ENCODE results near the gene APBA3.

The APBA3 gene

GRCh38 chr19:3761382-3762129, at the start of gene APBA3:
Gene APBA3 (minus strand): TSS chr19:3761692. CDS start chr19:3760264, 1,428 bp downstream.
- Histone ChIP-seq H3K4me3 (ENCODE audit: low read length) (peak within 1 kb of the TSS; percentile 97), H3K9me3 (ENCODE audit: control insufficient read depth, low read length) (no peaks in the 10 kb centered on the region), H3K9ac (ENCODE audit: low read length) (peak within 1 kb of the TSS; percentile 98), H3K36me3 (ENCODE audit: control insufficient read depth, insufficient read depth, low read length, severe bottlenecking) (peaks cover 7% of the 10 kb centered on the region), H3K4me1 (ENCODE audit: control insufficient read depth, insufficient read depth, low read length) (peaks cover 16% of the 10 kb centered on the region), H3K27me3 (replicated peaks; ENCODE audit: control insufficient read depth, insufficient read depth, low read length) (no peaks in the 10 kb centered on the region)
- peak; percentile 97 for DNase-seq (ENCODE audit: low read depth)

GRCh38 chr19:3810708-3811355, 49.3 kb upstream of the APBA3 start:
- H3K36me3 ChIP-seq (ENCODE audit: control insufficient read depth, insufficient read depth, low read length, severe bottlenecking) = no peaks in the 10 kb centered on the region
- H3K9ac ChIP-seq (ENCODE audit: low read length) = no peak overlapping the region
- H3K4me1 ChIP-seq (ENCODE audit: control insufficient read depth, insufficient read depth, low read length) = no peaks in the 10 kb centered on the region
- H3K4me3 ChIP-seq (ENCODE audit: low read length) = no peak overlapping the region
- H3K27me3 ChIP-seq (replicated peaks; ENCODE audit: control insufficient read depth, insufficient read depth, low read length) = peaks cover 25% of the 10 kb centered on the region
- H3K9me3 ChIP-seq (ENCODE audit: control insufficient read depth, low read length) = no peaks in the 10 kb centered on the region
- no peak for DNase-seq (ENCODE audit: low read depth)

DNA sequence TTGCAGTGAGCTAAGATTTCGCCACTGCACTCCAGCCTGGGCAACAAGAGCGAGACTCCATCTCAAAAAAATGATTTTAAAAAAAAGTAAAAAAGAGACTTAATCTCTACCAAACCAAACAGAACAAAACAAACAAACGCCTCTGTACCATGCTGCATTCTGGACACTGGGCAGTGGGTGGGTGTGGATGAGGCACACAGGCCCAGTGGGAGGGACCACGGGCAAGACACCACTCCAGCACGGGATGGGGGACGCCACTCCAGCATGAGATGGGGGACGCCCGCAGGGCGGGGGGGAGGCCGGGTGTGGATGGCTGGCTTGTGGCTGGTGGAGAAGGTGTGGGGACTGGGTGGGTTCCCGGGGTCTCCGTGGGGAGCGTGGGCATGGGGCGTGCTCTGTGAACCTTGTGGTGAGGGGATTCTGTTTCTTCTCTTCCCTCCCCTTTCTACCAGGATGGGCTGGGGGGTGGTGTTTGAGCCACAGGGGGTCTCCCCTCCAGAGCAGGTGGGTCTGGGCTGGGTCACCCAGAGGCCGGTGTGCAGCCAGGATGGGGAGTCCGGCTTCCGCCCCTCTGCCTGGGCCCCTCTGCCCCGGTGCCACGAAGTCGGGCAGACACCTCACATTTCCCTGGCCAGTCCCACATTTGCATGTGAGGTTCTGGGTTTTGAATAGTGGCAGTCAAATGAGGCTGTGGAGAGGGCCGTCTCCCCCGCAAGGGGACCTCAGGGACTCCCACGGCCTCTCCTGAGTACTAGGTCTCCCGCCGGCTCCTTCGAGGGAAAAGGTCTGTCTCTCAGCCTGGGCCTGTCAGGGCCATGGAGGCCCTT, 48.6 kb upstream of the APBA3 start:
- H3K9ac ChIP-seq (ENCODE audit: low read length) = no peak overlapping the region
- no peaks in the 10 kb centered on the region for H3K4me1 ChIP-seq (ENCODE audit: control insufficient read depth, insufficient read depth, low read length)
- no peak for DNase-seq (ENCODE audit: low read depth)
- no peak overlapping the region for H3K4me3 ChIP-seq (ENCODE audit: low read length)
- H3K36me3 ChIP-seq (ENCODE audit: control insufficient read depth, insufficient read depth, low read length, severe bottlenecking) = no peaks in the 10 kb centered on the region
- no peaks in the 10 kb centered on the region for H3K9me3 ChIP-seq (ENCODE audit: control insufficient read depth, low read length)
- H3K27me3 ChIP-seq (replicated peaks; ENCODE audit: control insufficient read depth, insufficient read depth, low read length) = peaks cover 25% of the 10 kb centered on the region

DNA sequence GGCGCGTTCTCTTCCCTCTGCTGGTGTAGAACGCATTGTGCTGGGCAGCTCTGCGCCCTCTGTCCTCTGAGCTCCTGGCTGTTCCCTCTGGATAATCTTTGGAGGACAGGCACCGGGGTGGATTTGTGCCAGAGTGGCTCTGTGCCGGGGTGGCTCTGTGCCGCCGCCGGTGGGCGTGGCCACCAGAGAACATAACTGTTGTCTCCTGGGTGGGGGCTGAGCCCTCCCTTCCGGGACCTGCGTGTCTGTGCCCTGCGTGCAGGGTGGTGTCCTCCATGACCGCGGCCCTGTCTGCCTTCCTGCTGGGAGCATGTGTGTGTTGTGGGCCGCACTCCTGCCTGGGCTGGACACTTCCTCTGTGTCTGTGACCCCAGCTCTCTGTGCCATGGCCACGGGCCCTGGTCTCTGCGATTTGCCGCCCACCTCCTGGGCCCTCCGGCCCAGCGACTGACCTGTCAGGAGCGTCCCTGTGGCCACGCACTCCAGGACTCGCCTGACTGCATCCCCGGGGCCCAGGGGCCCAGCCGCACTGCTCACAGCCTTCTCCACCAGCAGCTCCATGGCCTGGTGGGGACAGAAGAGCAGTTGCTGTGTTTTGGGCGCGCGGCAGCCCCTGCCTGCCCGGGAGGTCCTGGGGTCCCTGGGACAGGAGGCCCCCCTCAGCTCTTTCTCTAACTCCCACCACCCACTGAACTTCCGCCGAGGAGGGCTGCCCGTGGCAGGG, 47.1 kb upstream of the APBA3 start:
- no peak for DNase-seq (ENCODE audit: low read depth)
- Histone ChIP-seq H3K4me3 (ENCODE audit: low read length) (no peak overlapping the region), H3K27me3 (replicated peaks; ENCODE audit: control insufficient read depth, insufficient read depth, low read length) (peaks cover 25% of the 10 kb centered on the region), H3K9ac (ENCODE audit: low read length) (no peak overlapping the region), H3K9me3 (ENCODE audit: control insufficient read depth, low read length) (no peaks in the 10 kb centered on the region), H3K4me1 (ENCODE audit: control insufficient read depth, insufficient read depth, low read length) (no peaks in the 10 kb centered on the region), H3K36me3 (ENCODE audit: control insufficient read depth, insufficient read depth, low read length, severe bottlenecking) (no peaks in the 10 kb centered on the region)

GRCh38 chr19:3807574-3808354, 46.3 kb upstream of the APBA3 start:
- Histone ChIP-seq H3K36me3 (ENCODE audit: control insufficient read depth, insufficient read depth, low read length, severe bottlenecking) (no peaks in the 10 kb centered on the region), H3K4me1 (ENCODE audit: control insufficient read depth, insufficient read depth, low read length) (no peaks in the 10 kb centered on the region), H3K9me3 (ENCODE audit: control insufficient read depth, low read length) (no peaks in the 10 kb centered on the region), H3K27me3 (replicated peaks; ENCODE audit: control insufficient read depth, insufficient read depth, low read length) (peaks cover 21% of the 10 kb centered on the region), H3K9ac (ENCODE audit: low read length) (no peak overlapping the region), H3K4me3 (ENCODE audit: low read length) (no peak overlapping the region)
- DNase-seq (ENCODE audit: low read depth) = no peak

- H3K27me3 ChIP-seq (replicated peaks; ENCODE audit: control insufficient read depth, insufficient read depth, low read length) = peaks cover 21% of the 10 kb centered on the region
- DNase-seq (ENCODE audit: low read depth) = no peak
- H3K9me3 ChIP-seq (ENCODE audit: control insufficient read depth, low read length) = no peaks in the 10 kb centered on the region
- no peak overlapping the region for H3K4me3 ChIP-seq (ENCODE audit: low read length)
- no peaks in the 10 kb centered on the region for H3K4me1 ChIP-seq (ENCODE audit: control insufficient read depth, insufficient read depth, low read length)
- no peaks in the 10 kb centered on the region for H3K36me3 ChIP-seq (ENCODE audit: control insufficient read depth, insufficient read depth, low read length, severe bottlenecking)
- H3K9ac ChIP-seq (ENCODE audit: low read length) = no peak overlapping the region
These were observed 45.6 kb upstream of the APBA3 start for GRCh38 chr19:3807131-3807480.

DNA sequence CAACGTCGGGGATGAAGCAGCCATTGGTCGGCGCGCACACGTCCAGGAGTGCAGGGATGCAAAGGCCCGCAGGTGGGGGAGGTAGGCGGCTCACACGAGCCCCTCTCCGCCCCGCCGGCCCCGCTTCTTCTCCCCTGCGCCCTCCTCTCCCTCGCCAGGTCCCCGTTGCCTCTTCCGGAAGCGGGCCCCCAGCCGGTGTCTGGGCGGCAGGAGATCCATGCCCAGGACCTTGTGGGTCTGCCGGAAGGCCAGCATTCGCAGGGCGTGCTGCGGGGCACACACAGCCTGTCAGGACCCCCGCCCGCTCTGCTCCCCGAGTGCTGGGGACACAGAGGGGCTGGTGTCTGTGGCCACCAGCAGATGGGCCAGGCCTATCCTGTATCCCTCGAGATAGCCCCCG, 44.4 kb upstream of the APBA3 start:
- Histone ChIP-seq H3K36me3 (ENCODE audit: control insufficient read depth, insufficient read depth, low read length, severe bottlenecking) (no peaks in the 10 kb centered on the region), H3K4me1 (ENCODE audit: control insufficient read depth, insufficient read depth, low read length) (no peaks in the 10 kb centered on the region), H3K9me3 (ENCODE audit: control insufficient read depth, low read length) (no peaks in the 10 kb centered on the region), H3K27me3 (replicated peaks; ENCODE audit: control insufficient read depth, insufficient read depth, low read length) (peaks cover 32% of the 10 kb centered on the region), H3K9ac (ENCODE audit: low read length) (no peak overlapping the region), H3K4me3 (ENCODE audit: low read length) (no peak overlapping the region)
- no peak for DNase-seq (ENCODE audit: low read depth)

- H3K36me3 ChIP-seq (ENCODE audit: control insufficient read depth, insufficient read depth, low read length, severe bottlenecking) = no peaks in the 10 kb centered on the region
- H3K4me1 ChIP-seq (ENCODE audit: control insufficient read depth, insufficient read depth, low read length) = no peaks in the 10 kb centered on the region
- no peak overlapping the region for H3K4me3 ChIP-seq (ENCODE audit: low read length)
- H3K9me3 ChIP-seq (ENCODE audit: control insufficient read depth, low read length) = no peaks in the 10 kb centered on the region
- DNase-seq (ENCODE audit: low read depth) = no peak
- H3K27me3 ChIP-seq (replicated peaks; ENCODE audit: control insufficient read depth, insufficient read depth, low read length) = peaks cover 25% of the 10 kb centered on the region
- H3K9ac ChIP-seq (ENCODE audit: low read length) = no peak overlapping the region
These were observed 42.9 kb upstream of the APBA3 start for GRCh38 chr19:3804429-3804828.

DNA sequence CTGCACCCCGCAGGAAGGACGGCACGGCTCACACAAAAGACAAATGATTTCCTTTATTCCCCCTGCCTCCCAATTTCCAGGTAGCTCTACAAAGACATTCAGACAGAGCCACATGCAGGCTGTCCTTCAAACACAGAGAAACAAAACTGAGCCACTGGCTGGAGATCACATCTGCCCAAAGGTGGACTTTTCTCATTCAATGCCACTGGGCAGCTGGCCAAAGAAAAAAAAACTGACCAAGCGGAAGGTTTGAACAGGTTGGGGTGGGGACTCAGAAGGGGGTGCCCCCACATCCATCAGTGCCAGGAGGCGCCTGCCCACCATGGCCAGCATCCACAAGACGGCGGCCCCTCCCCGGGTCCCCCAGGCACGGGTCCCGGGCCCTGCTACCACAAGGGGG, 42.5 kb upstream of the APBA3 start:
- H3K9ac ChIP-seq (ENCODE audit: low read length) = no peak overlapping the region
- H3K9me3 ChIP-seq (ENCODE audit: control insufficient read depth, low read length) = no peaks in the 10 kb centered on the region
- H3K36me3 ChIP-seq (ENCODE audit: control insufficient read depth, insufficient read depth, low read length, severe bottlenecking) = no peaks in the 10 kb centered on the region
- DNase-seq (ENCODE audit: low read depth) = no peak
- H3K4me3 ChIP-seq (ENCODE audit: low read length) = no peak overlapping the region
- no peaks in the 10 kb centered on the region for H3K4me1 ChIP-seq (ENCODE audit: control insufficient read depth, insufficient read depth, low read length)
- peaks cover 26% of the 10 kb centered on the region for H3K27me3 ChIP-seq (replicated peaks; ENCODE audit: control insufficient read depth, insufficient read depth, low read length)

- H3K36me3 ChIP-seq (ENCODE audit: control insufficient read depth, insufficient read depth, low read length, severe bottlenecking) = no peaks in the 10 kb centered on the region
- no peaks in the 10 kb centered on the region for H3K4me1 ChIP-seq (ENCODE audit: control insufficient read depth, insufficient read depth, low read length)
- peaks cover 26% of the 10 kb centered on the region for H3K27me3 ChIP-seq (replicated peaks; ENCODE audit: control insufficient read depth, insufficient read depth, low read length)
- H3K9ac ChIP-seq (ENCODE audit: low read length) = no peak overlapping the region
- no peak for DNase-seq (ENCODE audit: low read depth)
- H3K4me3 ChIP-seq (ENCODE audit: low read length) = no peak overlapping the region
- H3K9me3 ChIP-seq (ENCODE audit: control insufficient read depth, low read length) = no peaks in the 10 kb centered on the region
These were observed 41.8 kb upstream of the APBA3 start for GRCh38 chr19:3803114-3803888.

Measured in adipocyte (in vitro differentiated cells).